Measurements from ENCODE around the gene CD226.
"Not testable (repeated sequence)": the region's sequence is repeated elsewhere in the genome, so short reads cannot be mapped to it uniquely, and the experiment has no call there.

CD226 gene

GRCh38 chr18:69845593-69846506 is 101.8 kb downstream of the CD226 start:
- H3K36me3 Mint-ChIP-seq: no peaks in the 10 kb centered on the region
- H3K4me1 Mint-ChIP-seq: no peaks in the 10 kb centered on the region
- CTCF ChIA-PET: interaction anchor here (1.0 to 2.0 kb wide), 4 partner anchors 113 to 240 kb away, joined by 3 to 4 read pairs (median 3); no protein-coding TSS in a partner anchor
- H3K4me3 Mint-ChIP-seq: no peak overlapping the region
- H3K27ac Mint-ChIP-seq: no peak overlapping the region
- no peaks in the 10 kb centered on the region for H3K9me3 Mint-ChIP-seq
- H3K27me3 Mint-ChIP-seq: no peaks in the 10 kb centered on the region
- DNase-seq: no peak

- no peaks in the 10 kb centered on the region for H3K9me3 Mint-ChIP-seq
- no peak overlapping the region for H3K4me3 Mint-ChIP-seq
- no peak for DNase-seq
- no peaks in the 10 kb centered on the region for H3K4me1 Mint-ChIP-seq
- CTCF ChIA-PET: interaction anchor here (2.0 kb wide), 1 partner anchor 117 kb away, joined by 4 read pairs; no protein-coding TSS in a partner anchor
- peaks cover 4% of the 10 kb centered on the region for H3K36me3 Mint-ChIP-seq
- no peaks in the 10 kb centered on the region for H3K27me3 Mint-ChIP-seq
- no peak overlapping the region for H3K27ac Mint-ChIP-seq
Observed at GRCh38 chr18:69844656-69845055, 103.0 kb downstream of the CD226 start.

- CTCF ChIA-PET: interaction anchor here (1.1 kb wide), 1 partner anchor 55 kb away, joined by 3 read pairs; no protein-coding TSS in a partner anchor
- Mint-ChIP-seq H3K9me3 (no peaks in the 10 kb centered on the region), H3K27ac (no peak overlapping the region), H3K4me3 (no peak overlapping the region), H3K4me1 (no peaks in the 10 kb centered on the region), H3K27me3 (no peaks in the 10 kb centered on the region), H3K36me3 (peaks cover 4% of the 10 kb centered on the region)
- no peak for DNase-seq
Observed at GRCh38 chr18:69843015-69843414, 104.7 kb downstream of the CD226 start.

GRCh38 chr18:69841117-69841516 is 106.6 kb downstream of the CD226 start:
- Mint-ChIP-seq H3K4me3 (no peak overlapping the region), H3K27me3 (no peaks in the 10 kb centered on the region), H3K36me3 (peaks cover 6% of the 10 kb centered on the region), H3K9me3 (no peaks in the 10 kb centered on the region), H3K4me1 (no peaks in the 10 kb centered on the region), H3K27ac (no peak overlapping the region)
- no peak for DNase-seq
- CTCF ChIA-PET: interaction anchor here (1.4 to 1.7 kb wide), 2 partner anchors 9 to 16 kb away, joined by 3 to 5 read pairs; no protein-coding TSS in a partner anchor

- no peak for DNase-seq
- Mint-ChIP-seq H3K27me3 (no peaks in the 10 kb centered on the region), H3K9me3 (no peaks in the 10 kb centered on the region), H3K4me3 (no peak overlapping the region), H3K36me3 (peaks cover 6% of the 10 kb centered on the region), H3K4me1 (no peaks in the 10 kb centered on the region), H3K27ac (no peak overlapping the region)
- CTCF ChIA-PET: interaction anchor here (1.4 to 1.7 kb wide), 2 partner anchors 9 to 17 kb away, joined by 3 to 5 read pairs; no protein-coding TSS in a partner anchor
Observed at GRCh38 chr18:69840445-69840844, 107.2 kb downstream of the CD226 start.

- CTCF ChIA-PET: interaction anchor here (1.4 to 1.9 kb wide), 2 partner anchors 10 to 244 kb away, joined by 5 read pairs; no protein-coding TSS in a partner anchor
- H3K4me1 Mint-ChIP-seq: no peaks in the 10 kb centered on the region
- H3K9me3 Mint-ChIP-seq: no peaks in the 10 kb centered on the region
Observed at GRCh38 chr18:69840001-69840400, 107.7 kb downstream of the CD226 start.

GRCh38 chr18:69839497-69839896 is 108.2 kb downstream of the CD226 start:
- no peaks in the 10 kb centered on the region for H3K27me3 Mint-ChIP-seq
- no peaks in the 10 kb centered on the region for H3K4me1 Mint-ChIP-seq
- peaks cover 8% of the 10 kb centered on the region for H3K36me3 Mint-ChIP-seq
- CTCF ChIA-PET: interaction anchor here (1.9 kb wide), 1 partner anchor 245 kb away, joined by 5 read pairs; no protein-coding TSS in a partner anchor
- no peaks in the 10 kb centered on the region for H3K9me3 Mint-ChIP-seq
- no peak for DNase-seq
- no peak overlapping the region for H3K27ac Mint-ChIP-seq
- H3K4me3 Mint-ChIP-seq: no peak overlapping the region

More at GRCh38 chr18:69840001-69840400, 107.7 kb downstream of the CD226 start:
- H3K36me3 Mint-ChIP-seq: peaks cover 6% of the 10 kb centered on the region
- H3K27ac Mint-ChIP-seq: no peak overlapping the region
- H3K27me3 Mint-ChIP-seq: no peaks in the 10 kb centered on the region
- DNase-seq: no peak
- H3K4me3 Mint-ChIP-seq: no peak overlapping the region

- Mint-ChIP-seq H3K36me3 (peaks cover 8% of the 10 kb centered on the region), H3K9me3 (no peaks in the 10 kb centered on the region), H3K27ac (no peak overlapping the region), H3K4me3 (no peak overlapping the region), H3K27me3 (no peaks in the 10 kb centered on the region), H3K4me1 (no peaks in the 10 kb centered on the region)
- CTCF ChIA-PET: interaction anchor here (0.9 to 1.9 kb wide), 3 partner anchors 18 to 245 kb away, joined by 3 to 5 read pairs (median 4); no protein-coding TSS in a partner anchor
- DNase-seq: no peak
Observed at GRCh38 chr18:69838620-69839411, 108.9 kb downstream of the CD226 start.

GRCh38 chr18:69838003-69838402 is 109.7 kb downstream of the CD226 start:
- no peaks in the 10 kb centered on the region for H3K4me1 Mint-ChIP-seq
- H3K4me3 Mint-ChIP-seq: no peak overlapping the region
- H3K27me3 Mint-ChIP-seq: no peaks in the 10 kb centered on the region
- no peak for DNase-seq
- CTCF ChIA-PET: no interaction called here
- peaks cover 8% of the 10 kb centered on the region for H3K36me3 Mint-ChIP-seq
- H3K27ac Mint-ChIP-seq: no peak overlapping the region
- no peaks in the 10 kb centered on the region for H3K9me3 Mint-ChIP-seq

- H3K9me3 Mint-ChIP-seq, CTCF ChIA-PET, H3K4me3 Mint-ChIP-seq, DNase-seq, H3K27ac Mint-ChIP-seq, H3K27me3 Mint-ChIP-seq, H3K4me1 Mint-ChIP-seq: not testable (repeated sequence)
- peaks cover 24% of the 10 kb centered on the region for H3K36me3 Mint-ChIP-seq
Observed at GRCh38 chr18:69834980-69835379, 112.7 kb downstream of the CD226 start.

GRCh38 chr18:69830189-69830588 is 117.5 kb downstream of the CD226 start:
- Mint-ChIP-seq H3K27ac (no peak overlapping the region), H3K4me1 (no peaks in the 10 kb centered on the region), H3K27me3 (no peaks in the 10 kb centered on the region), H3K9me3 (no peaks in the 10 kb centered on the region), H3K36me3 (peaks cover 19% of the 10 kb centered on the region), H3K4me3 (no peak overlapping the region)
- CTCF ChIA-PET: no interaction called here
- no peak for DNase-seq

- Mint-ChIP-seq H3K27me3 (no peaks in the 10 kb centered on the region), H3K9me3 (no peaks in the 10 kb centered on the region), H3K27ac (no peak overlapping the region), H3K36me3 (peaks cover 7% of the 10 kb centered on the region), H3K4me3 (no peak overlapping the region), H3K4me1 (no peaks in the 10 kb centered on the region)
- no peak for DNase-seq
- CTCF ChIA-PET: no interaction called here
Observed at GRCh38 chr18:69820538-69820937, 127.1 kb downstream of the CD226 start.

- no peak for DNase-seq
- no peaks in the 10 kb centered on the region for H3K4me1 Mint-ChIP-seq
- no peaks in the 10 kb centered on the region for H3K9me3 Mint-ChIP-seq
- CTCF ChIA-PET: no interaction called here
- H3K27me3 Mint-ChIP-seq: no peaks in the 10 kb centered on the region
- H3K36me3 Mint-ChIP-seq: peaks cover 7% of the 10 kb centered on the region
- no peak overlapping the region for H3K4me3 Mint-ChIP-seq
- no peak overlapping the region for H3K27ac Mint-ChIP-seq
Observed at GRCh38 chr18:69819460-69819859, 128.2 kb downstream of the CD226 start.

- DNase-seq: no peak
- peaks cover 6% of the 10 kb centered on the region for H3K36me3 Mint-ChIP-seq
- no peaks in the 10 kb centered on the region for H3K27me3 Mint-ChIP-seq
- H3K4me3 Mint-ChIP-seq: no peak overlapping the region
- no peak overlapping the region for H3K27ac Mint-ChIP-seq
- CTCF ChIA-PET: no interaction called here
- H3K9me3 Mint-ChIP-seq: no peaks in the 10 kb centered on the region
- H3K4me1 Mint-ChIP-seq: no peaks in the 10 kb centered on the region
Observed at GRCh38 chr18:69817335-69817940, 130.2 kb downstream of the CD226 start.

Measured in activated naive CD4-positive, alpha-beta T cell treated with anti-CD3 and anti-CD28 coated beads, Interleukin-2, amount 10 ng/mL, durations not matched to agents 7 days and 5 days (primary cell).